SU-DHL-6 (cell line): ENCODE data around the gene CTNNA2.

Experiments
- H2AFZ ChIP-seq: fragments of 200-600 bp; sonication (generic); 2 replicates; pipeline ENCODE4 v1.6.1; 2014; ENCODE audit warnings: low read depth, mild to moderate bottlenecking, moderate library complexity, mixed read lengths, antibody characterized with exemption, low read length; ENCODE audit not compliant: severe bottlenecking
- H3F3A ChIP-seq: fragments of 200-600 bp; shearing (Covaris generic); 2 replicates; pipeline ENCODE4 v1.6.0; 2016; ENCODE audit warnings: antibody characterized with exemption, mild to moderate bottlenecking; ENCODE audit not compliant: insufficient read depth
- H3K27ac ChIP-seq: fragments of 200-600 bp; sonication (generic); 2 replicates; pipeline ENCODE4 v1.5.1; 2016; ENCODE audit warnings: low read depth, mild to moderate bottlenecking, low read length, moderate library complexity, mixed read lengths
- H3K27me3 ChIP-seq: fragments of 200-600 bp; sonication (generic), shearing (Covaris generic); 2 replicates; pipeline ENCODE4 v1.6.0; 2014; ENCODE audit warnings: mild to moderate bottlenecking, low read length
- H3K36me3 ChIP-seq: fragments of 200-600 bp; sonication (generic); 2 replicates; pipeline ENCODE4 v1.6.1; 2014; ENCODE audit warnings: mild to moderate bottlenecking, low read length, mixed read lengths
- H3K4me2 ChIP-seq: fragments of 300-600, 200-600 bp; shearing (Covaris generic), sonication (generic); 2 replicates; pipeline ENCODE4 v1.6.0; 2014; ENCODE audit warnings: low read length, low read depth, mild to moderate bottlenecking; ENCODE audit not compliant: poor library complexity, severe bottlenecking
- H3K4me3 ChIP-seq: fragments of 200-600 bp; sonication (generic); 2 replicates; pipeline ENCODE4 v1.5.1; 2014; ENCODE audit warnings: antibody characterized with exemption, low read length, mild to moderate bottlenecking, mixed read lengths; ENCODE audit not compliant: insufficient read depth, poor library complexity, severe bottlenecking
- H3K79me2 ChIP-seq: fragments of 200-600 bp; sonication (generic); 2 replicates; pipeline ENCODE4 v1.6.1; 2014; ENCODE audit warnings: mild to moderate bottlenecking, low read length, moderate library complexity; ENCODE audit not compliant: insufficient read depth
- H3K9ac ChIP-seq: fragments of 200-600 bp; sonication (generic); 2 replicates; pipeline ENCODE4 v1.7.0; 2014; ENCODE audit warnings: mild to moderate bottlenecking, low read length
- H3K9me2 ChIP-seq: fragments of 200-600 bp; sonication (generic); replicated peaks from 2 replicates; pipeline ENCODE4 v1.6.1; 2014; ENCODE audit warnings: low read length; ENCODE audit not compliant: insufficient read depth
- H3K9me3 ChIP-seq: fragments of 200-600 bp; sonication (generic); 2 replicates; pipeline ENCODE4 v1.6.1; 2014; ENCODE audit warnings: low read length, mixed read lengths; ENCODE audit not compliant: insufficient read depth
- H4K20me1 ChIP-seq: fragments of 200-600 bp; sonication (generic); 2 replicates; pipeline ENCODE4 v1.6.1; 2014; ENCODE audit warnings: low read depth, mild to moderate bottlenecking, antibody characterized with exemption, low read length, moderate library complexity, mixed read lengths
- EZH2phosphoT487 ChIP-seq: fragments of 200-600 bp; sonication (generic), shearing (Covaris generic); conservative IDR thresholded peaks from 2 replicates; pipeline ENCODE4 v1.6.1; 2018; ENCODE audit warnings: mild to moderate bottlenecking, antibody characterized with exemption, low read length, moderate library complexity, mixed read lengths
- TF ChIP-seq, protein P1 (sequence below): fragments of 200-600 bp; sonication (generic); IDR thresholded peaks from one replicate; pipeline ENCODE4 v1.5.1; 2017; ENCODE audit warnings: antibody characterized with exemption, mild to moderate bottlenecking, low read length, moderate library complexity; ENCODE audit not compliant: insufficient read depth, poor library complexity, severe bottlenecking

The CTNNA2 gene

DNA sequence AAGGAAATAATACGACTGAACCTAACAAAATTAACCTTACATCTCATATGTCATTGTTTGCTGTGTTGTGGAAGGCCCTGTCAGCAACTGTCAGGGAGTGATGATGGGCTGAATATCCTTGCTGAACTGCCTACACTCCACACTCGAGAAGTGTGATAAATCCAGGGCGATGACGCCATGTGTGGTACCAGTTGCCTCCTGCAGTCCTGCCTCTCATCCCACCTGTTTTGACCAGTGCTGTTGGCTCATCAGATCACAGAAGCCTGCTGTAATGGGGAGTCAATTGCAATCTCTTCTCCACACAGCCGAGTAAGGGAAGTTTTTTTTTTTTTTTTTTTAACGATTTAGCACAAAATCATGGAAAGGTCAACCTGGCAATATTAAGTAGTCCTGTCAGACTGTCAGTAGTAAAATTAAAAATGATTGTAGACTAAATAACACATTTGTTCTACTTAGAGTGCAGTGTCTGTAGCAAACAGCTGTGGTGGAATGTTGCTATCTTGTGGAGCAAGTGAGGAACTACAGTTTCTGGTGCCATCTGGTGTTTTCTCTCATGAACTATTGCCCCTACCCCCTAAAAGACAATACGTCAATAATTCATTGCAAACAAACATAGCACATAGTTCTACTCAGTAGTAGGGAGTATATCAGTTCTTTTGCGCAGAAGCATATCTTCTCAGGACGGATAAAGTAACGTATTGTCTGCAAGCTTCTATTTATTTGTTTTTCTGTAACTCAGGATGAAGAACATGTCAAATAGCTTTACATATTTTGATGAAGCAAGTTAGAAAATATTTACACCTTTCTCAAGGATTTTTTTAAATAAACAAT, 347.6 kb downstream of the CTNNA2 start:
- TF ChIP-seq, protein P1, sequence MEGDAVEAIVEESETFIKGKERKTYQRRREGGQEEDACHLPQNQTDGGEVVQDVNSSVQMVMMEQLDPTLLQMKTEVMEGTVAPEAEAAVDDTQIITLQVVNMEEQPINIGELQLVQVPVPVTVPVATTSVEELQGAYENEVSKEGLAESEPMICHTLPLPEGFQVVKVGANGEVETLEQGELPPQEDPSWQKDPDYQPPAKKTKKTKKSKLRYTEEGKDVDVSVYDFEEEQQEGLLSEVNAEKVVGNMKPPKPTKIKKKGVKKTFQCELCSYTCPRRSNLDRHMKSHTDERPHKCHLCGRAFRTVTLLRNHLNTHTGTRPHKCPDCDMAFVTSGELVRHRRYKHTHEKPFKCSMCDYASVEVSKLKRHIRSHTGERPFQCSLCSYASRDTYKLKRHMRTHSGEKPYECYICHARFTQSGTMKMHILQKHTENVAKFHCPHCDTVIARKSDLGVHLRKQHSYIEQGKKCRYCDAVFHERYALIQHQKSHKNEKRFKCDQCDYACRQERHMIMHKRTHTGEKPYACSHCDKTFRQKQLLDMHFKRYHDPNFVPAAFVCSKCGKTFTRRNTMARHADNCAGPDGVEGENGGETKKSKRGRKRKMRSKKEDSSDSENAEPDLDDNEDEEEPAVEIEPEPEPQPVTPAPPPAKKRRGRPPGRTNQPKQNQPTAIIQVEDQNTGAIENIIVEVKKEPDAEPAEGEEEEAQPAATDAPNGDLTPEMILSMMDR = no peak

DNA sequence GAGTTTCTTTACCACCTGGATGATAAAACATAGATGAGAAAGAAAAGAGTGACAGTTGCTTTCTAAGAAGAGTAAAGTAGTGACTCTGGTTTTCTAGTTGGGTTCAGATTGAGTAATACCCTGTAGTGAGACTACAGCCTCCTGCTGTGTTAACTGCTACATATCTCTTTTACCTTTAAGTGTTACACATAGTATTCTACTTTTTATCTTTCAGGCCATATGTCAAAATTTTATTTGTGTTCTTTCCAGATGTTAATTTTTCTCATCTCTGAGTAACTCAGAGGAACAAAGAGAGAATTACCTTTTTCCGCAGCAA, 348.2 kb downstream of the CTNNA2 start:
- no peak overlapping the region for H3K4me2 ChIP-seq
- no peaks in the 10 kb centered on the region for H3K27me3 ChIP-seq
- H3K27ac ChIP-seq = no peak overlapping the region
- H3K36me3 ChIP-seq = no peaks in the 10 kb centered on the region
- no peak overlapping the region for H3K4me3 ChIP-seq
- H2AFZ ChIP-seq = no peak overlapping the region
- H3K9me2 ChIP-seq = no peaks in the 10 kb centered on the region
- no peaks in the 10 kb centered on the region for H3F3A ChIP-seq
- no peak overlapping the region for H3K9ac ChIP-seq
- H3K79me2 ChIP-seq = no peaks in the 10 kb centered on the region
- H3K9me3 ChIP-seq = no peaks in the 10 kb centered on the region
- no peaks in the 10 kb centered on the region for H4K20me1 ChIP-seq
- TF ChIP-seq, protein P1 = no peak
- no peak for TF ChIP-seq EZH2phosphoT487

More for the DNA sequence above, 347.6 kb downstream of the CTNNA2 start:
- H3K9me2 ChIP-seq = no peaks in the 10 kb centered on the region
- no peak overlapping the region for H2AFZ ChIP-seq
- no peak overlapping the region for H3K4me3 ChIP-seq
- no peak overlapping the region for H3K27ac ChIP-seq
- H3K9ac ChIP-seq = no peak overlapping the region
- no peaks in the 10 kb centered on the region for H3K36me3 ChIP-seq
- H3K4me2 ChIP-seq = no peak overlapping the region
- H4K20me1 ChIP-seq = no peaks in the 10 kb centered on the region
- no peaks in the 10 kb centered on the region for H3K79me2 ChIP-seq
- H3K27me3 ChIP-seq = no peaks in the 10 kb centered on the region
- H3F3A ChIP-seq = no peaks in the 10 kb centered on the region
- H3K9me3 ChIP-seq = no peaks in the 10 kb centered on the region

DNA sequence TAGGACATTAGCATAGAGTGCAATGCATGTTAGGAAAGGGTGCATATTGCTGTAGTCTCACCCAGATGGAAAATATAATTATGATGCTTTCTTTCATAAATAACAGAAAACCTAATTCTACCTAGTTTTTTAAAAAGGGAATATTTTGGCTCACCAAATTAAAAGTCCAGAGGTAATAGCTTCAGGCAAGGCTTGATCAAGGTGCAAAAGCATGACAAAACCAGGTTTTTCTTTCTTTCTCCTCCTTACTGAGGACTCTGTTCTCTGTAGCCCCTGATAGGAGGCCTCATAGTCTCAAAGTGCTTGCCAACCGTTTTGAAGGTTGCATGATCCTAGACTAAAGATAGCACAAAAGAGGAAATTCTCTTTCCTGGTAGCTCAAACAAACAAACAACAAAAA, 349.9 kb downstream of the CTNNA2 start:
- Histone ChIP-seq H3K9ac (no peak overlapping the region), H3K4me2 (no peak overlapping the region), H3K27me3 (no peaks in the 10 kb centered on the region), H2AFZ (no peak overlapping the region), H3K27ac (no peak overlapping the region), H4K20me1 (no peaks in the 10 kb centered on the region), H3K9me3 (no peaks in the 10 kb centered on the region), H3F3A (no peaks in the 10 kb centered on the region), H3K4me3 (no peak overlapping the region), H3K36me3 (no peaks in the 10 kb centered on the region), H3K79me2 (no peaks in the 10 kb centered on the region), H3K9me2 (no peaks in the 10 kb centered on the region)
- TF ChIP-seq EZH2phosphoT487 = no peak

DNA sequence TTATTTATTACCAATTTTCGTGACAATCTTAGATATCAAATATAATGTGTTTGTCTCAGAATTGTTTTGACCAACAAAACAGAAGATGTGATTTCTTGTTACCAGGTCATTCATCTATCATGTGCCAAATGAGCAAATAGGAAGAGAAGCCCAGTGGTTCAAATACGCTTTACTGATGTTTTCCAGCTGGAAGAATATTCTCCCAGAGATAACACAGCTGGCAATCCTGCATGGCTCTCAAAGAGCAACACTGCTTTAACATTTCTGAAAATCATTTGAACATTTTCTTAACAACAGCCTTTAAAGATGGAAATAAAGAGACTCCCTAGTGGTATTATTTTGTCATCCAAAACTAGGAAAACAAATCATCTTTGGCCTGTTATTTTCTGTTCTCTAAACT, 359.8 kb downstream of the CTNNA2 start:
- H2AFZ ChIP-seq = no peak overlapping the region
- TF ChIP-seq, protein P1 = no peak
- no peak for TF ChIP-seq EZH2phosphoT487
- no peaks in the 10 kb centered on the region for H3K9me3 ChIP-seq
- no peaks in the 10 kb centered on the region for H3F3A ChIP-seq
- no peaks in the 10 kb centered on the region for H3K27me3 ChIP-seq
- no peaks in the 10 kb centered on the region for H3K36me3 ChIP-seq
- no peaks in the 10 kb centered on the region for H3K9me2 ChIP-seq
- no peak overlapping the region for H3K4me3 ChIP-seq
- no peak overlapping the region for H3K4me2 ChIP-seq
- no peak overlapping the region for H3K27ac ChIP-seq
- H3K9ac ChIP-seq = no peak overlapping the region
- H4K20me1 ChIP-seq = no peaks in the 10 kb centered on the region
- H3K79me2 ChIP-seq = no peaks in the 10 kb centered on the region
